ENCODE measurements around the gene CCDC102B. TPM values are rescaled to one million over a fixed set of nuclear protein-coding genes. Genes with fewer than 3 reads are reported as not detected.
"Not testable (repeated sequence)": the region's sequence is repeated elsewhere in the genome, so short reads cannot be mapped to it uniquely, and the experiment has no call there.

Gene CCDC102B
- total and polyA plus RNA-seq, 2 donors: 5.6 to 114 TPM

- no peaks in the 10 kb centered on the region for H3K4me1 ChIP-seq (ENCODE audit: insufficient read depth)
- no peak for DNase-seq (ENCODE audit: extremely low spot score)
- WGBS: 78% methylated on average over 2 of the region's 2 CpGs
- H3K4me3 ChIP-seq (ENCODE audit: low read depth, low read length): no peak overlapping the region
- no peak overlapping the region for H3K27ac ChIP-seq (ENCODE audit: low read depth)
- no peaks in the 10 kb centered on the region for H3K36me3 ChIP-seq (ENCODE audit: insufficient read depth)
Observed at GRCh38 chr18:68984342-68984741, 186.5 kb downstream of the CCDC102B start.

- 83% methylated on average over 2 of the region's 2 CpGs for WGBS
- Histone ChIP-seq H3K36me3 (ENCODE audit: insufficient read depth) (no peaks in the 10 kb centered on the region), H3K4me3 (ENCODE audit: low read depth, low read length) (no peak overlapping the region), H3K4me1 (ENCODE audit: insufficient read depth) (no peaks in the 10 kb centered on the region), H3K27ac (ENCODE audit: low read depth) (no peak overlapping the region)
- no peak for DNase-seq (ENCODE audit: extremely low spot score)
Observed at GRCh38 chr18:68985172-68985820, 187.4 kb downstream of the CCDC102B start.

GRCh38 chr18:68991286-68991685 is 193.4 kb downstream of the CCDC102B start:
- Histone ChIP-seq H3K27ac (ENCODE audit: low read depth) (no peak overlapping the region), H3K36me3 (ENCODE audit: insufficient read depth) (no peaks in the 10 kb centered on the region), H3K4me1 (ENCODE audit: insufficient read depth) (no peaks in the 10 kb centered on the region), H3K4me3 (ENCODE audit: low read depth, low read length) (no peak overlapping the region)
- no peak for DNase-seq (ENCODE audit: extremely low spot score)

- WGBS: 80% methylated on average over 12 of the region's 12 CpGs
- Histone ChIP-seq H3K4me1 (ENCODE audit: insufficient read depth) (no peaks in the 10 kb centered on the region), H3K27ac (ENCODE audit: low read depth) (no peak overlapping the region), H3K36me3 (ENCODE audit: insufficient read depth) (no peaks in the 10 kb centered on the region), H3K4me3 (ENCODE audit: low read depth, low read length) (no peak overlapping the region)
- no peak for DNase-seq (ENCODE audit: extremely low spot score)
Observed at GRCh38 chr18:68992719-68993482, 195.0 kb downstream of the CCDC102B start.

GRCh38 chr18:68995675-68996074 is 197.8 kb downstream of the CCDC102B start:
- Histone ChIP-seq H3K36me3 (ENCODE audit: insufficient read depth) (no peaks in the 10 kb centered on the region), H3K4me1 (ENCODE audit: insufficient read depth) (no peaks in the 10 kb centered on the region), H3K27ac (ENCODE audit: low read depth) (no peak overlapping the region), H3K4me3 (ENCODE audit: low read depth, low read length) (no peak overlapping the region)
- WGBS: 73% methylated on average over 4 of the region's 4 CpGs
- DNase-seq (ENCODE audit: extremely low spot score): no peak

GRCh38 chr18:68997845-68998244 is 200.0 kb downstream of the CCDC102B start:
- Histone ChIP-seq H3K27ac (ENCODE audit: low read depth) (no peak overlapping the region), H3K4me3 (ENCODE audit: low read depth, low read length) (no peak overlapping the region), H3K36me3 (ENCODE audit: insufficient read depth) (no peaks in the 10 kb centered on the region), H3K4me1 (ENCODE audit: insufficient read depth) (no peaks in the 10 kb centered on the region)
- WGBS: 65% methylated on average over 3 of the region's 3 CpGs
- DNase-seq (ENCODE audit: extremely low spot score): no peak

GRCh38 chr18:69000366-69000765 is 202.5 kb downstream of the CCDC102B start:
- no peaks in the 10 kb centered on the region for H3K36me3 ChIP-seq (ENCODE audit: insufficient read depth)
- WGBS: 88% methylated on average over 1 of the region's 1 CpG

GRCh38 chr18:69002233-69002632 is 204.4 kb downstream of the CCDC102B start:
- H3K27ac ChIP-seq (ENCODE audit: low read depth): no peak overlapping the region
- no peak for DNase-seq (ENCODE audit: extremely low spot score)
- WGBS: 97% methylated on average over 6 of the region's 6 CpGs
- H3K4me3 ChIP-seq (ENCODE audit: low read depth, low read length): no peak overlapping the region
- no peaks in the 10 kb centered on the region for H3K4me1 ChIP-seq (ENCODE audit: insufficient read depth)
- no peaks in the 10 kb centered on the region for H3K36me3 ChIP-seq (ENCODE audit: insufficient read depth)

More at GRCh38 chr18:69000366-69000765, 202.5 kb downstream of the CCDC102B start:
- Histone ChIP-seq H3K4me3 (ENCODE audit: low read depth, low read length) (no peak overlapping the region), H3K4me1 (ENCODE audit: insufficient read depth) (no peaks in the 10 kb centered on the region), H3K27ac (ENCODE audit: low read depth) (no peak overlapping the region)
- no peak for DNase-seq (ENCODE audit: extremely low spot score)

- not testable (repeated sequence) for H3K27ac ChIP-seq (ENCODE audit: low read depth); H3K36me3 ChIP-seq (ENCODE audit: insufficient read depth); DNase-seq (ENCODE audit: extremely low spot score); H3K4me1 ChIP-seq (ENCODE audit: insufficient read depth); H3K4me3 ChIP-seq (ENCODE audit: low read depth, low read length)
- 98% methylated on average over 4 of the region's 4 CpGs for WGBS
Observed at GRCh38 chr18:69006212-69006611, 208.3 kb downstream of the CCDC102B start.

GRCh38 chr18:69008538-69008937 is 210.7 kb downstream of the CCDC102B start:
- H3K4me1 ChIP-seq (ENCODE audit: insufficient read depth): no peaks in the 10 kb centered on the region
- H3K27ac ChIP-seq (ENCODE audit: low read depth): no peak overlapping the region
- DNase-seq (ENCODE audit: extremely low spot score): no peak
- H3K4me3 ChIP-seq (ENCODE audit: low read depth, low read length): no peak overlapping the region
- no peaks in the 10 kb centered on the region for H3K36me3 ChIP-seq (ENCODE audit: insufficient read depth)
- WGBS: 90% methylated on average over 5 of the region's 5 CpGs

- no peak for DNase-seq (ENCODE audit: extremely low spot score)
- Histone ChIP-seq H3K4me3 (ENCODE audit: low read depth, low read length) (no peak overlapping the region), H3K4me1 (ENCODE audit: insufficient read depth) (no peaks in the 10 kb centered on the region), H3K36me3 (ENCODE audit: insufficient read depth) (no peaks in the 10 kb centered on the region), H3K27ac (ENCODE audit: low read depth) (no peak overlapping the region)
- WGBS: 81% methylated on average over 8 of the region's 8 CpGs
Observed at GRCh38 chr18:69021211-69021805, 223.4 kb downstream of the CCDC102B start.

- Histone ChIP-seq H3K36me3 (ENCODE audit: insufficient read depth) (no peaks in the 10 kb centered on the region), H3K4me3 (ENCODE audit: low read depth, low read length) (no peak overlapping the region), H3K4me1 (ENCODE audit: insufficient read depth) (no peaks in the 10 kb centered on the region), H3K27ac (ENCODE audit: low read depth) (no peak overlapping the region)
- no peak for DNase-seq (ENCODE audit: extremely low spot score)
- WGBS: 90% methylated on average over 1 of the region's 1 CpG
Observed at GRCh38 chr18:69022426-69022825, 224.5 kb downstream of the CCDC102B start.

- WGBS: 91% methylated on average over 1 of the region's 1 CpG
- H3K36me3 ChIP-seq (ENCODE audit: insufficient read depth): no peaks in the 10 kb centered on the region
- no peak overlapping the region for H3K27ac ChIP-seq (ENCODE audit: low read depth)
- no peaks in the 10 kb centered on the region for H3K4me1 ChIP-seq (ENCODE audit: insufficient read depth)
- no peak overlapping the region for H3K4me3 ChIP-seq (ENCODE audit: low read depth, low read length)
- no peak for DNase-seq (ENCODE audit: extremely low spot score)
Observed at GRCh38 chr18:69031571-69031970, 233.7 kb downstream of the CCDC102B start.

- peak; percentile 3 for DNase-seq (ENCODE audit: extremely low spot score)
- no peak overlapping the region for H3K27ac ChIP-seq (ENCODE audit: low read depth)
- H3K4me3 ChIP-seq (ENCODE audit: low read depth, low read length): no peak overlapping the region
- no peaks in the 10 kb centered on the region for H3K4me1 ChIP-seq (ENCODE audit: insufficient read depth)
- H3K36me3 ChIP-seq (ENCODE audit: insufficient read depth): no peaks in the 10 kb centered on the region
Observed at GRCh38 chr18:69032009-69032408, 234.1 kb downstream of the CCDC102B start.

Measured in urinary bladder (tissue), 4 donors.